Measurements from ENCODE around the gene SPINT3. TPM values are rescaled to one million over a fixed set of nuclear protein-coding genes. Genes with fewer than 3 reads are reported as not detected.

SPINT3 gene
- total and polyA plus RNA-seq, 2 of the 8 experiments (the other 6 are each of a cell fraction or from before 2014, with no cell fraction given), result not detected

GRCh38 chr20:45523821-45524220 is 8.4 kb upstream of the SPINT3 start:
- Histone ChIP-seq H3K23ac (ENCODE audit: insufficient read length) (no peak overlapping the region), H3K14ac (ENCODE audit: insufficient read length) (no peak overlapping the region), H3K56ac (replicated peaks; ENCODE audit: insufficient read length, low read depth, low read length) (no peak overlapping the region), H3K27ac (ENCODE audit: low read depth, low read length) (no peak overlapping the region), H3K4me2 (ENCODE audit: insufficient read depth in 1 of 2, low read depth in 2 of 2, low read length in 2 of 2) (no peak overlapping the region), H2AK5ac (ENCODE audit: low read depth, low read length) (no peak overlapping the region), H3K23me2 (ENCODE audit: low read depth, low read length) (no peaks in the 10 kb centered on the region), H2BK12ac (ENCODE audit: low read depth, low read length) (no peak overlapping the region), H2BK120ac (replicated peaks; ENCODE audit: low read depth, low read length) (no peak overlapping the region), H3K4me3 (ENCODE audit: extremely low read depth in 1 of 4, insufficient read depth in 2 of 4, low read depth in 3 of 4, low read length in 4 of 4) (no peak overlapping the region), H2BK20ac (ENCODE audit: low read length) (no peak overlapping the region), H3K4ac (replicated peaks; ENCODE audit: insufficient read length, low read depth, low read length) (no peak overlapping the region), H4K20me1 (replicated peaks in 1 of 2; ENCODE audit: control insufficient read depth in 1 of 2, insufficient read depth in 2 of 2, low read length in 2 of 2) (no peaks in the 10 kb centered on the region), H2AFZ (ENCODE audit: low read length) (no peak overlapping the region), H3K4me1 (replicated peaks in 1 of 4; ENCODE audit: control insufficient read depth in 3 of 4, insufficient read depth in 4 of 4, low read length in 3 of 4) (no peaks in the 10 kb centered on the region), H3K18ac (ENCODE audit: extremely low read depth, low read length) (no peak overlapping the region), H4K91ac (replicated peaks; ENCODE audit: insufficient read length, low read length) (no peak overlapping the region), H3K79me1 (ENCODE audit: low read depth, low read length) (no peaks in the 10 kb centered on the region), H3K36me3 (ENCODE audit: control insufficient read depth in 2 of 4, insufficient read depth in 4 of 4, low read length in 3 of 4) (no peaks in the 10 kb centered on the region), H3K9me3 (ENCODE audit: insufficient read depth in 2 of 2, low read depth in 1 of 2, low read length in 1 of 2) (no peaks in the 10 kb centered on the region), H3K27me3 (replicated peaks in 1 of 4; ENCODE audit: control insufficient read depth in 3 of 4, extremely low read depth in 1 of 4, insufficient read depth in 3 of 4, low read length in 3 of 4) (no peaks in the 10 kb centered on the region), H2BK15ac (ENCODE audit: low read length) (no peak overlapping the region), H4K5ac (ENCODE audit: insufficient read length, low read depth, low read length) (no peak overlapping the region), H3K79me2 (ENCODE audit: control insufficient read depth in 1 of 2, insufficient read depth in 2 of 2, low read length in 2 of 2) (no peaks in the 10 kb centered on the region), H3K9ac (replicated peaks in 1 of 4; ENCODE audit: extremely low read depth in 1 of 4, low read depth in 3 of 4, low read length in 3 of 4) (no peak overlapping the region; a peak in 1 of 7 replicates), H4K8ac (ENCODE audit: extremely low read depth, insufficient read depth, low read length) (no peak overlapping the region), H2BK5ac (ENCODE audit: low read depth, low read length) (no peak overlapping the region)
- WGBS, 2 experiments (ENCODE audit: extremely low coverage in 1 of 2, insufficient coverage in 1 of 2, insufficient read length in 1 of 2, insufficient replicate concordance in 2 of 2, low coverage in 1 of 2, low lambda C conversion rate in 2 of 2, missing lambda C conversion rate in 1 of 2), result 80% methylated on average over 1 of the region's 1 CpG; no CpG with 5 or more reads in 1 of the 2 experiments
- DNase-seq (ENCODE audit: low read depth in 1 of 2, low spot score in 2 of 2) (no peak), FAIRE-seq (no peak)
- ChIA-PET CTCF (ENCODE audit: partially characterized antibody) (interaction anchor here (1.0 to 1.8 kb wide), 4 partner anchors 15 to 480 kb away, joined by 3 to 7 read pairs (median 4); no protein-coding TSS in a partner anchor), POLR2A (ENCODE audit: partially characterized antibody) (interaction anchor here (1.3 kb wide), 1 partner anchor 13 kb away, joined by 3 read pairs; no protein-coding TSS in a partner anchor)
